CD4-positive, CD25-positive, alpha-beta regulatory T cell (primary cell): ENCODE results near the gene PRRT1B. TPM values are rescaled to one million over a fixed set of nuclear protein-coding genes. Genes with fewer than 3 reads are reported as not detected.

Experiments used
- ATAC-seq, 2 donors: fragments of 150-1000 bp; cut with Tn5 transposase; one replicate each; pipeline ENCODE4 v1.10.0; 2021; ENCODE audit warnings: low read depth in 2 of 2, moderate number of reproducible peaks in 2 of 2, moderate library complexity in 1 of 2
- DNase-seq, 3 donors: peaks; one replicate each; pipeline versions ENCODE4 v3.0.0 to v3.0.0-alpha.2; 2012 to 2022; ENCODE audit warnings: mixed read lengths in 1 of 3
- H3K27ac ChIP-seq: one replicate; pipeline ENCODE4 v1.7.0; 2013; ENCODE audit warnings: mild to moderate bottlenecking, low read length; ENCODE audit not compliant: insufficient read depth, poor library complexity, severe bottlenecking
- H3K27me3 ChIP-seq: one replicate; pipeline ENCODE4 v1.7.0; 2013; ENCODE audit warnings: low read length; ENCODE audit not compliant: control insufficient read depth, insufficient read depth
- H3K36me3 ChIP-seq: one replicate; pipeline ENCODE4 v1.7.0; 2013; ENCODE audit warnings: mild to moderate bottlenecking, low read length, moderate library complexity; ENCODE audit not compliant: control insufficient read depth, insufficient read depth
- H3K4me1 ChIP-seq: 2 replicates; pipeline ENCODE4 v1.7.0; 2013; ENCODE audit warnings: mild to moderate bottlenecking, low read length; ENCODE audit not compliant: insufficient read depth, control insufficient read depth, poor library complexity, severe bottlenecking
- H3K4me3 ChIP-seq: one replicate; pipeline ENCODE4 v1.7.0; 2013; ENCODE audit warnings: low read depth, mild to moderate bottlenecking, low read length, moderate library complexity
- H3K9me3 ChIP-seq, 2 experiments: 1 replicate in 1 of 2; 2 replicates in 1 of 2; pipeline ENCODE4 v1.7.0; 2013; ENCODE audit warnings: low read length in 2 of 2, mild to moderate bottlenecking in 1 of 2, moderate library complexity in 1 of 2; ENCODE audit not compliant: control insufficient read depth in 2 of 2
- H3K27ac Mint-ChIP-seq, 3 donors: one replicate each; pipeline ENCODE4 v1.8.0; 2020 to 2022; ENCODE audit warnings: mild to moderate bottlenecking in 3 of 3, mixed read lengths in 3 of 3, moderate library complexity in 2 of 3
- H3K27me3 Mint-ChIP-seq: one replicate; pipeline ENCODE4 v1.8.0; 2022; ENCODE audit warnings: mild to moderate bottlenecking, mixed read lengths
- H3K36me3 Mint-ChIP-seq: one replicate; pipeline ENCODE4 v1.8.0; 2020; ENCODE audit warnings: mixed read lengths
- H3K4me1 Mint-ChIP-seq, 4 donors: one replicate each; pipeline ENCODE4 v1.8.0; 2020 to 2022; ENCODE audit warnings: mixed read lengths in 4 of 4, mild to moderate bottlenecking in 1 of 4
- H3K4me3 Mint-ChIP-seq, 4 donors: one replicate each; pipeline ENCODE4 v1.8.0; 2020 to 2022; ENCODE audit warnings: mild to moderate bottlenecking in 4 of 4, mixed read lengths in 4 of 4, moderate library complexity in 3 of 4
- H3K9me3 Mint-ChIP-seq, 7 donors: one replicate each; pipeline ENCODE4 v1.8.0; 2020 to 2022; ENCODE audit warnings: mixed read lengths in 7 of 7, mild to moderate bottlenecking in 3 of 7, moderate library complexity in 2 of 7
- polyA plus RNA-seq, 4 donors: library from polyadenylated mRNA; unstranded; fragments of 300-500 nt; fragmentation: Illumina TruSeq; gene quantifications; one replicate each; pipeline ENCODE4 v1.2.3, GENCODE V29; 2021
- total RNA-seq: library from RNA; stranded (reverse); gene quantifications from one replicate; pipeline ENCODE4 v1.2.3, GENCODE V29; 2022

The PRRT1B gene
- total and polyA plus RNA-seq, 5 donors from 2014 or later, result not detected

GRCh38 chr9:131517761-131518190 lies 27.5 kb upstream of the PRRT1B start:
- H3K9me3 Mint-ChIP-seq, result no peaks in the 10 kb centered on the region
- H3K4me1 ChIP-seq, result no peaks in the 10 kb centered on the region
- no peak overlapping the region for H3K4me3 Mint-ChIP-seq
- H3K9me3 ChIP-seq, result no peaks in the 10 kb centered on the region
- DNase-seq, result no peak
- H3K36me3 ChIP-seq, result peaks cover 69% of the 10 kb centered on the region
- no peak overlapping the region for H3K27ac Mint-ChIP-seq
- no peak for ATAC-seq
- no peaks in the 10 kb centered on the region for H3K27me3 Mint-ChIP-seq
- no peak overlapping the region for H3K27ac ChIP-seq
- H3K4me1 Mint-ChIP-seq, result no peaks in the 10 kb centered on the region
- H3K27me3 ChIP-seq, result no peaks in the 10 kb centered on the region
- H3K4me3 ChIP-seq, result no peak overlapping the region
- H3K36me3 Mint-ChIP-seq, result peaks cover 13% of the 10 kb centered on the region

- H3K27me3 ChIP-seq, result no peaks in the 10 kb centered on the region
- H3K4me1 ChIP-seq, result no peaks in the 10 kb centered on the region
- H3K9me3 Mint-ChIP-seq, result no peaks in the 10 kb centered on the region
- no peak overlapping the region for H3K4me3 ChIP-seq
- ATAC-seq (no peak), DNase-seq (no peak)
- H3K27ac Mint-ChIP-seq, result peak overlapping the region in 1 of 3 donors; percentile 66
- H3K4me3 Mint-ChIP-seq, result no peak overlapping the region
- no peak overlapping the region for H3K27ac ChIP-seq
- peaks cover 13% of the 10 kb centered on the region for H3K36me3 Mint-ChIP-seq
- H3K4me1 Mint-ChIP-seq, result no peaks in the 10 kb centered on the region
- no peaks in the 10 kb centered on the region for H3K27me3 Mint-ChIP-seq
- no peaks in the 10 kb centered on the region for H3K9me3 ChIP-seq
- H3K36me3 ChIP-seq, result peaks cover 74% of the 10 kb centered on the region
Measured at GRCh38 chr9:131518553-131518952, 26.8 kb upstream of the PRRT1B start.

GRCh38 chr9:131520503-131520902 lies 24.8 kb upstream of the PRRT1B start:
- Mint-ChIP-seq H3K9me3 (no peaks in the 10 kb centered on the region), H3K27me3 (no peaks in the 10 kb centered on the region), H3K4me3 (no peak overlapping the region), H3K36me3 (peaks cover 13% of the 10 kb centered on the region), H3K4me1 (no peaks in the 10 kb centered on the region), H3K27ac (no peak overlapping the region)
- Histone ChIP-seq H3K36me3 (peaks cover 81% of the 10 kb centered on the region), H3K27me3 (no peaks in the 10 kb centered on the region), H3K4me1 (no peaks in the 10 kb centered on the region), H3K9me3 (no peaks in the 10 kb centered on the region), H3K27ac (no peak overlapping the region), H3K4me3 (no peak overlapping the region)
- ATAC-seq (no peak), DNase-seq (no peak)

GRCh38 chr9:131521203-131521602 lies 24.1 kb upstream of the PRRT1B start:
- no peak for ATAC-seq
- H3K4me3 ChIP-seq, result no peak overlapping the region
- H3K27me3 ChIP-seq, result no peaks in the 10 kb centered on the region
- no peak overlapping the region for H3K27ac ChIP-seq
- Mint-ChIP-seq H3K27me3 (no peaks in the 10 kb centered on the region), H3K9me3 (no peaks in the 10 kb centered on the region), H3K36me3 (peaks cover 15% of the 10 kb centered on the region), H3K27ac (peak overlapping the region in 1 of 3 donors; percentile 89), H3K4me1 (no peaks in the 10 kb centered on the region), H3K4me3 (no peak overlapping the region)
- H3K36me3 ChIP-seq, result peaks cover 81% of the 10 kb centered on the region
- no peaks in the 10 kb centered on the region for H3K4me1 ChIP-seq
- no peak for DNase-seq
- no peaks in the 10 kb centered on the region for H3K9me3 ChIP-seq

- peaks cover 81% of the 10 kb centered on the region for H3K36me3 ChIP-seq
- no peaks in the 10 kb centered on the region for H3K4me1 Mint-ChIP-seq
- H3K27ac ChIP-seq, result no peak overlapping the region
- H3K36me3 Mint-ChIP-seq, result peaks cover 21% of the 10 kb centered on the region
- no peaks in the 10 kb centered on the region for H3K9me3 ChIP-seq
- H3K27me3 ChIP-seq, result no peaks in the 10 kb centered on the region
- peak overlapping the region in 1 of 4 donors; percentile 10 for H3K4me3 Mint-ChIP-seq
- no peak for ATAC-seq
- DNase-seq, result no peak
- H3K4me1 ChIP-seq, result no peaks in the 10 kb centered on the region
- no peak overlapping the region for H3K4me3 ChIP-seq
- H3K9me3 Mint-ChIP-seq, result no peaks in the 10 kb centered on the region
- H3K27ac Mint-ChIP-seq, result peak overlapping the region in 1 of 3 donors; percentile 89
- H3K27me3 Mint-ChIP-seq, result no peaks in the 10 kb centered on the region
Measured at GRCh38 chr9:131521822-131522221, 23.5 kb upstream of the PRRT1B start.

GRCh38 chr9:131522257-131523085 lies 22.9 kb upstream of the PRRT1B start:
- no peaks in the 10 kb centered on the region for H3K27me3 ChIP-seq

GRCh38 chr9:131523086-131523388 lies 22.3 kb upstream of the PRRT1B start:
- no peak for DNase-seq
- peaks cover 25% of the 10 kb centered on the region for H3K36me3 Mint-ChIP-seq
- H3K36me3 ChIP-seq, result peaks cover 79% of the 10 kb centered on the region
- H3K27ac ChIP-seq, result no peak overlapping the region
- H3K4me3 ChIP-seq, result no peak overlapping the region
- H3K9me3 Mint-ChIP-seq, result no peaks in the 10 kb centered on the region
- no peaks in the 10 kb centered on the region for H3K9me3 ChIP-seq
- no peaks in the 10 kb centered on the region for H3K27me3 ChIP-seq
- ATAC-seq, result no peak
- H3K4me1 Mint-ChIP-seq, result peaks cover 0 to under 1% (median 0%) of the 10 kb centered on the region in 4 donors
- H3K27ac Mint-ChIP-seq, result peak overlapping the region in 1 of 3 donors; percentile 20
- no peaks in the 10 kb centered on the region for H3K4me1 ChIP-seq
- H3K27me3 Mint-ChIP-seq, result no peaks in the 10 kb centered on the region
- H3K4me3 Mint-ChIP-seq, result no peak overlapping the region

More at GRCh38 chr9:131522257-131523085, 22.9 kb upstream of the PRRT1B start:
- no peaks in the 10 kb centered on the region for H3K9me3 ChIP-seq
- DNase-seq (no peak), ATAC-seq (no peak)
- Mint-ChIP-seq H3K4me3 (peak overlapping the region in 1 of 4 donors; percentile 10), H3K9me3 (no peaks in the 10 kb centered on the region), H3K27ac (no peak overlapping the region), H3K36me3 (peaks cover 21% of the 10 kb centered on the region), H3K27me3 (no peaks in the 10 kb centered on the region), H3K4me1 (no peaks in the 10 kb centered on the region)
- no peak overlapping the region for H3K4me3 ChIP-seq
- H3K4me1 ChIP-seq, result no peaks in the 10 kb centered on the region
- H3K27ac ChIP-seq, result no peak overlapping the region
- peaks cover 81% of the 10 kb centered on the region for H3K36me3 ChIP-seq
